GM12892 (cell line): Measurements from ENCODE around the gene PCNX2.
"Not testable (repeated sequence)": the region's sequence is repeated elsewhere in the genome, so short reads cannot be mapped to it uniquely, and the experiment has no call there.

Experiments
- POLR2A ChIP-seq: IDR thresholded peaks from 2 replicates; pipeline ENCODE4 v1.6.1; 2011; ENCODE audit warnings: low read depth, low read length, control low read depth
- POLR2AphosphoS5 ChIP-seq: IDR thresholded peaks from 2 replicates; pipeline ENCODE4 v1.6.1; 2011; ENCODE audit warnings: low read depth, low read length, control low read depth

DNA sequence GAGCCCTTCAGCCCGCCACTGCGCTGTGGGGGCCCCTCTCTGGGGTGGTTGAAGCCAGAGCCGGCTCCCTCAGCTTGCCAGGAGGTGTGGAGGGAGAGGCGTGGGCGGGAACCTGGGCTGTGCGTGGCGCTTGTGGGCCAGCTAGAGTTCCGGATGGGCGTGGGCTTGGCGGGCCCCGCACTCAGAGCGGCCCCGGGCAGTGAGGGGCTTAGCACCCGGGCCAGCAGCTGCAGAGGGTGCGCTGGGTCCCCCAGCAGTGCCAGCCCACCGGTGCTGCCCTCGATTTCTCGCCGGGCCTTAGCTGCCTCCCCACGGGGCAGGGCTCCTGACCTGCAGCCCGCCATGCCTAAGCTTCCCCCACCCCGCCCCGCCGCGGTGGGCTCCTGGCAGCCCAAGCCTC lies 166.5 kb downstream of the PCNX2 start:
- not testable (repeated sequence) for TF ChIP-seq POLR2A, POLR2AphosphoS5
